ENCODE data around the gene GRAMD2A. TPM values are rescaled to one million over a fixed set of nuclear protein-coding genes. Genes with fewer than 3 reads are reported as not detected.
A peak's percentile ranks its signal among the peaks of the same experiment; 100 is the strongest.

Gene GRAMD2A
- total and polyA plus RNA-seq, 8 donors: 6.2 to 36.1 (median 8.9) TPM

GRCh38 chr15:72201391-72201921 lies 3.9 kb upstream of the GRAMD2A start:
- Histone ChIP-seq H3K27me3 (peaks cover 0 to 19% of the 10 kb centered on the region in 2 donors), H3K9me3 (no peaks in the 10 kb centered on the region), H3K4me1 (peaks cover 12 to 40% of the 10 kb centered on the region in 2 donors), H3K4me3 (no peak overlapping the region), H3K27ac (peak overlapping the region in 1 of 2 donors; percentile 13), H3K36me3 (peaks cover 5 to 87% of the 10 kb centered on the region in 2 donors)
- DNase-seq: no peak
- TF ChIP-seq, protein P1, sequence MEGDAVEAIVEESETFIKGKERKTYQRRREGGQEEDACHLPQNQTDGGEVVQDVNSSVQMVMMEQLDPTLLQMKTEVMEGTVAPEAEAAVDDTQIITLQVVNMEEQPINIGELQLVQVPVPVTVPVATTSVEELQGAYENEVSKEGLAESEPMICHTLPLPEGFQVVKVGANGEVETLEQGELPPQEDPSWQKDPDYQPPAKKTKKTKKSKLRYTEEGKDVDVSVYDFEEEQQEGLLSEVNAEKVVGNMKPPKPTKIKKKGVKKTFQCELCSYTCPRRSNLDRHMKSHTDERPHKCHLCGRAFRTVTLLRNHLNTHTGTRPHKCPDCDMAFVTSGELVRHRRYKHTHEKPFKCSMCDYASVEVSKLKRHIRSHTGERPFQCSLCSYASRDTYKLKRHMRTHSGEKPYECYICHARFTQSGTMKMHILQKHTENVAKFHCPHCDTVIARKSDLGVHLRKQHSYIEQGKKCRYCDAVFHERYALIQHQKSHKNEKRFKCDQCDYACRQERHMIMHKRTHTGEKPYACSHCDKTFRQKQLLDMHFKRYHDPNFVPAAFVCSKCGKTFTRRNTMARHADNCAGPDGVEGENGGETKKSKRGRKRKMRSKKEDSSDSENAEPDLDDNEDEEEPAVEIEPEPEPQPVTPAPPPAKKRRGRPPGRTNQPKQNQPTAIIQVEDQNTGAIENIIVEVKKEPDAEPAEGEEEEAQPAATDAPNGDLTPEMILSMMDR (IDR thresholded peaks at IDR 0.05): no peak
- ATAC-seq: no peak
- intact Hi-C loops (cut with DNase I): loop anchor here in 1 of 2 donors (10.0 kb wide), 1 partner anchor 83 kb away; no protein-coding TSS in a partner anchor

DNA sequence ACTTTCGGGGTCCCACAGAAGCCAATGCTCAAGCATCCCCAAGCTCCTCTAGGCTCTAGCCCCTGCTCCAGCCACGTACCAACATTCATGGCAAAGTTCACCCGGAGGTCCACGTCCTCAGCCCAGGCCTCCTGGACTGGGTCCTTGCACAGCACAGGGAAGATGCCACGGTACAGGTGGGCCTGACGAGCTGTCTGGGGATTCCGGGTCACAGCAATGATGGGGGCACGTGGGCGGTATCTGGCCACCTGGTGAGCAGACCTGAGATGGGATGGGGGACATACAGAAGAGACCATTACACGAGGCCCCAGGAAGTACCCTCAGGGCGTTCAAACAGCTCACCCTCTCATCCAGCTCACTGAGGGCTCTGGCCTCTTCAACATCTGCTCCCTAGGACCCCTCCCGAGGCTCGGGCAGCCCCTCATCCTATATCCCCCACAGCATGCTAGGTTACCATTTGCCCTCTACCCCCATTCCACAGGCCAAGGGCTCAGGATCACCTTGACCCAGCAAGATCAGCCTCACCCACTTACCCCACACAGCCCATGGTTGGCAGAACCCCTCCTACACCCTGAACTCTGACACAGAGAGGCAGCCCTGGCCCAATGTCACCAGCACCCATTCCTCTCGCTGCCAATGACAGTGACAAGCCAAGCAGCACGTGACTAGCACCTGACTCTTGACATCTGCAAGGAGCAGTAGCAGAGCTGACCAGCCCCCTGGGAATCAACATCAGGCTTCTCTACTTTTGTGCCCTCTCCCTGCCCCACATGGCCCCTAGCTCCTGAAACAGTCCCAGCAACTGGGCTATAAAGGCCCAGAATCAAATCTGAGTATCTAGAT lies 3.0 kb upstream of the GRAMD2A start:
- Histone ChIP-seq H3K4me1 (peaks cover 12 to 47% of the 10 kb centered on the region in 2 donors), H3K4me3 (no peak overlapping the region), H3K27me3 (peaks cover 0 to 26% of the 10 kb centered on the region in 2 donors), H3K9me3 (no peaks in the 10 kb centered on the region), H3K36me3 (peaks cover 0 to 78% of the 10 kb centered on the region in 2 donors), H3K27ac (peak overlapping the region in 1 of 2 donors; percentile 13)
- ATAC-seq (no peak), DNase-seq (no peak)
- intact Hi-C loops (cut with DNase I): loop anchor here in 1 of 2 donors (10.0 kb wide), 1 partner anchor 84 kb away; no protein-coding TSS in a partner anchor
- TF ChIP-seq, protein P1 (IDR thresholded peaks at IDR 0.05): no peak

- Histone ChIP-seq H3K27ac (peak overlapping the region; percentile 10 to 68), H3K4me1 (peaks cover 12 to 54% of the 10 kb centered on the region in 2 donors), H3K4me3 (no peak overlapping the region), H3K36me3 (peaks cover 0 to 70% of the 10 kb centered on the region in 2 donors), H3K9me3 (no peaks in the 10 kb centered on the region), H3K27me3 (peaks cover 0 to 27% of the 10 kb centered on the region in 2 donors)
- DNase-seq (peak in 3 of 4 donors; percentile 64 to 79 (median 73)), ATAC-seq (peak; percentile 67)
- TF ChIP-seq, protein P1 (IDR thresholded peaks at IDR 0.05): peak; percentile 89 to 93
- intact Hi-C loops (cut with DNase I): loop anchor here in 1 of 2 donors (10.0 kb wide), 1 partner anchor 85 kb away; no protein-coding TSS in a partner anchor
Measured at GRCh38 chr15:72199721-72200212, 2.2 kb upstream of the GRAMD2A start.

GRCh38 chr15:72199205-72199515 lies 1.6 kb upstream of the GRAMD2A start:
- H3K4me1 ChIP-seq: peaks cover 12 to 56% of the 10 kb centered on the region in 2 donors
- no peak overlapping the region for H3K4me3 ChIP-seq
- intact Hi-C loops (cut with DNase I): no loop called here
- H3K36me3 ChIP-seq: peaks cover 0 to 64% of the 10 kb centered on the region in 2 donors
- peaks cover 0 to 27% of the 10 kb centered on the region in 2 donors for H3K27me3 ChIP-seq
- TF ChIP-seq, protein P1 (IDR thresholded peaks at IDR 0.05): no peak
- DNase-seq (no peak), ATAC-seq (peak; percentile 8)
- H3K9me3 ChIP-seq: no peaks in the 10 kb centered on the region
- H3K27ac ChIP-seq: peak overlapping the region; percentile 10 to 68
